Hepatocyte (in vitro differentiated cells): ENCODE results near the gene PTPN18. TPM values are rescaled to one million over a fixed set of nuclear protein-coding genes. Genes with fewer than 3 reads are reported as not detected.

ENCODE experiments used
- DNase-seq: peaks from one replicate; pipeline ENCODE4 v3.0.0-alpha.2; 2016; ENCODE audit warnings: low spot score
- H2AFZ ChIP-seq: fragments of 200-600 bp; sonication (generic); 2 replicates; pipeline ENCODE4 v1.6.0; 2016; ENCODE audit warnings: antibody characterized with exemption, mild to moderate bottlenecking
- H3K27ac ChIP-seq: fragments of 200-600 bp; sonication (generic); 2 replicates; pipeline ENCODE4 v1.5.1; 2016; ENCODE audit warnings: mild to moderate bottlenecking
- H3K27me3 ChIP-seq: fragments of 200-600 bp; sonication (generic); 2 replicates; pipeline ENCODE4 v1.6.1; 2016
- H3K36me3 ChIP-seq: fragments of 200-600 bp; sonication (generic); replicated peaks from 2 replicates; pipeline ENCODE4 v1.5.1; 2016; ENCODE audit warnings: low read depth; ENCODE audit not compliant: insufficient read depth
- H3K4me1 ChIP-seq: fragments of 200-600 bp; sonication (generic); 2 replicates; pipeline ENCODE4 v1.5.1; 2016; ENCODE audit warnings: mild to moderate bottlenecking, moderate library complexity; ENCODE audit not compliant: insufficient read depth
- H3K4me2 ChIP-seq: fragments of 200-600 bp; sonication (generic); 2 replicates; pipeline ENCODE4 v1.6.0; 2016
- H3K4me3 ChIP-seq: fragments of 200-600 bp; sonication (generic); 2 replicates; pipeline ENCODE4 v1.5.1; 2016; ENCODE audit warnings: mild to moderate bottlenecking
- H3K79me2 ChIP-seq: fragments of 200-600 bp; sonication (generic); 2 replicates; pipeline ENCODE4 v1.6.0; 2017; ENCODE audit warnings: mild to moderate bottlenecking
- H3K9me2 ChIP-seq: fragments of 200-600 bp; sonication (generic); replicated peaks from 2 replicates; pipeline ENCODE4 v1.6.0; 2017; ENCODE audit warnings: mild to moderate bottlenecking; ENCODE audit not compliant: insufficient read depth
- H3K9me3 ChIP-seq: fragments of 200-600 bp; sonication (generic); 2 replicates; pipeline ENCODE4 v1.5.1; 2016; ENCODE audit warnings: low read depth, mild to moderate bottlenecking
- H4K20me1 ChIP-seq: fragments of 200-600 bp; sonication (generic); 2 replicates; pipeline ENCODE4 v1.6.0; 2016; ENCODE audit warnings: mild to moderate bottlenecking; ENCODE audit not compliant: insufficient read depth, poor library complexity, severe bottlenecking
- CTCF ChIP-seq: fragments of 200-600 bp; sonication (generic); IDR thresholded peaks from 2 replicates; pipeline ENCODE4 v1.5.1; 2016; ENCODE audit warnings: antibody characterized with exemption, mild to moderate bottlenecking; ENCODE audit not compliant: poor library complexity
- EZH2 ChIP-seq: fragments of 200-600 bp; sonication (generic); IDR thresholded peaks from 2 replicates; pipeline ENCODE4 v1.6.1; 2016; ENCODE audit warnings: antibody characterized with exemption, mild to moderate bottlenecking, borderline replicate concordance
- EZH2phosphoT487 ChIP-seq: fragments of 200-600 bp; sonication (generic); IDR thresholded peaks from one replicate; pipeline ENCODE4 v1.6.1; 2018; ENCODE audit warnings: antibody characterized with exemption, mild to moderate bottlenecking, low read depth, moderate library complexity; ENCODE audit not compliant: unreplicated experiment, severe bottlenecking
- WGBS: methylation state at CpG from one replicate; pipeline ENCODE4 v1.1.6; 2016; ENCODE audit warnings: low lambda C conversion rate; ENCODE audit errors: missing lambda C conversion rate; 5-methylcytosine and 5-hydroxymethylcytosine counted together
- polyA plus RNA-seq: library from polyadenylated mRNA; unstranded; fragments of >200 nt; fragmentation: Nextera tagmentation; extraction: Ambion mirVana; gene quantifications from 2 replicates; pipeline ENCODE4 v1.2.1, GENCODE V29; 2016
- total RNA-seq: library from RNA; depleted of rRNA; stranded (reverse); fragments of >200 nt; gene quantifications from 2 replicates; pipeline ENCODE4 v1.2.3, GENCODE V29; 2014

PTPN18 gene
- total and polyA plus RNA-seq, 2 experiments from 2014 or later = 34.7 to 34.8 TPM

GRCh38 chr2:130373808-130374365, 18.0 kb downstream of the PTPN18 start:
- no peak overlapping the region for H3K4me3 ChIP-seq

GRCh38 chr2:130374587-130375290, 18.9 kb downstream of the PTPN18 start:
- Histone ChIP-seq H3K27ac (no peak overlapping the region), H3K4me3 (no peak overlapping the region), H3K36me3 (no peaks in the 10 kb centered on the region), H4K20me1 (no peaks in the 10 kb centered on the region), H3K79me2 (peaks cover 23% of the 10 kb centered on the region), H3K4me2 (no peak overlapping the region), H3K9me3 (no peaks in the 10 kb centered on the region), H3K27me3 (no peaks in the 10 kb centered on the region), H3K4me1 (no peaks in the 10 kb centered on the region), H3K9me2 (no peaks in the 10 kb centered on the region), H2AFZ (no peak overlapping the region)
- TF ChIP-seq EZH2phosphoT487 = no peak
- TF ChIP-seq CTCF = no peak
- no peak for TF ChIP-seq EZH2
- 87% methylated on average over 9 of the region's 9 CpGs for WGBS
- no peak for DNase-seq

More at GRCh38 chr2:130373808-130374365, 18.0 kb downstream of the PTPN18 start:
- Histone ChIP-seq H2AFZ (no peak overlapping the region), H3K27me3 (no peaks in the 10 kb centered on the region), H3K4me2 (peak overlapping the region; percentile 87), H4K20me1 (no peaks in the 10 kb centered on the region), H3K9me3 (no peaks in the 10 kb centered on the region), H3K27ac (no peak overlapping the region), H3K9me2 (no peaks in the 10 kb centered on the region), H3K79me2 (peaks cover 23% of the 10 kb centered on the region), H3K4me1 (no peaks in the 10 kb centered on the region), H3K36me3 (no peaks in the 10 kb centered on the region)
- 98% methylated on average over 3 of the region's 3 CpGs for WGBS
- no peak for DNase-seq
- TF ChIP-seq EZH2phosphoT487 = no peak
- TF ChIP-seq CTCF = no peak
- TF ChIP-seq EZH2 = no peak

- Histone ChIP-seq H3K36me3 (no peaks in the 10 kb centered on the region), H3K9me2 (no peaks in the 10 kb centered on the region), H3K4me3 (no peak overlapping the region), H3K4me2 (no peak overlapping the region), H3K4me1 (no peaks in the 10 kb centered on the region), H2AFZ (no peak overlapping the region), H3K79me2 (peaks cover 23% of the 10 kb centered on the region), H4K20me1 (no peaks in the 10 kb centered on the region), H3K27me3 (no peaks in the 10 kb centered on the region), H3K9me3 (no peaks in the 10 kb centered on the region), H3K27ac (no peak overlapping the region)
- 95% methylated on average over 19 of the region's 19 CpGs for WGBS
- no peak for DNase-seq
- TF ChIP-seq EZH2 = no peak
- TF ChIP-seq EZH2phosphoT487 = no peak
- TF ChIP-seq CTCF = no peak
These were observed 19.7 kb downstream of the PTPN18 start for GRCh38 chr2:130375291-130376266.
